22Rv1 (cell line): ENCODE measurements around the gene MBD2.

Experiments
- ZFX ChIP-seq: fragments of 450-650 bp; IDR thresholded peaks from 2 replicates; pipeline ENCODE4 v1.6.1; 2017; ENCODE audit warnings: antibody characterized with exemption, borderline replicate concordance
- TF ChIP-seq, protein P1 (sequence below): fragments of 450-650 bp; IDR thresholded peaks from 2 replicates; pipeline ENCODE4 v1.5.1; 2017; ENCODE audit warnings: mild to moderate bottlenecking

DNA sequence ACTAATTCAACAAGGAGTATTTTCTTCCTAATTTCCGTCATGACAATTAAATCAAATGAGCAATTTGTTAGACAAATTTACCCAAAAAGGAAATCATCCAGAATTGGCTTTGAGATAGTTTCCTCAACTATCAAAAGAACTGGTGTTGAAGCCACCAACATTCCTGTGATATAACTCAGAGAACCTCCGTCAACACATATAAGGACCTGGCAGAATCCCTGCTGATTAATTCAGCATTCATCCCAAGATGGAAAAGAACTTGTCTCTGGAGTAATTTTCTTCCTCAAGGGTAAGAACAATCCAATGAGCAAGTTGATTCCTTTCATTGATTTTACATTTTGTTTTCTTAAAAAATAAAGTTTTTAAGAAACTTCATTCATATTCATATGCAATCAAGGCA, 62.0 kb downstream of the MBD2 start:
- TF ChIP-seq, protein P1, sequence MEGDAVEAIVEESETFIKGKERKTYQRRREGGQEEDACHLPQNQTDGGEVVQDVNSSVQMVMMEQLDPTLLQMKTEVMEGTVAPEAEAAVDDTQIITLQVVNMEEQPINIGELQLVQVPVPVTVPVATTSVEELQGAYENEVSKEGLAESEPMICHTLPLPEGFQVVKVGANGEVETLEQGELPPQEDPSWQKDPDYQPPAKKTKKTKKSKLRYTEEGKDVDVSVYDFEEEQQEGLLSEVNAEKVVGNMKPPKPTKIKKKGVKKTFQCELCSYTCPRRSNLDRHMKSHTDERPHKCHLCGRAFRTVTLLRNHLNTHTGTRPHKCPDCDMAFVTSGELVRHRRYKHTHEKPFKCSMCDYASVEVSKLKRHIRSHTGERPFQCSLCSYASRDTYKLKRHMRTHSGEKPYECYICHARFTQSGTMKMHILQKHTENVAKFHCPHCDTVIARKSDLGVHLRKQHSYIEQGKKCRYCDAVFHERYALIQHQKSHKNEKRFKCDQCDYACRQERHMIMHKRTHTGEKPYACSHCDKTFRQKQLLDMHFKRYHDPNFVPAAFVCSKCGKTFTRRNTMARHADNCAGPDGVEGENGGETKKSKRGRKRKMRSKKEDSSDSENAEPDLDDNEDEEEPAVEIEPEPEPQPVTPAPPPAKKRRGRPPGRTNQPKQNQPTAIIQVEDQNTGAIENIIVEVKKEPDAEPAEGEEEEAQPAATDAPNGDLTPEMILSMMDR = no peak
- no peak for TF ChIP-seq ZFX
